SH-SY5Y (cell line): ENCODE measurements around the gene PNPLA2.

ENCODE experiments used
- GATA2 ChIP-seq: IDR thresholded peaks from 2 replicates; pipeline ENCODE4 v1.6.1; 2011; ENCODE audit warnings: mild to moderate bottlenecking, low read depth, low read length
- GATA3 ChIP-seq: IDR thresholded peaks from 2 replicates; pipeline ENCODE4 v1.6.1; 2011; ENCODE audit warnings: low read depth, mild to moderate bottlenecking, low read length, moderate library complexity

PNPLA2 gene

GRCh38 chr11:825366-826226 lies 6.9 kb downstream of the PNPLA2 start:
- TF ChIP-seq GATA3 (no peak), GATA2 (no peak)

- TF ChIP-seq GATA3 (no peak), GATA2 (no peak)
These were observed 7.5 kb downstream of the PNPLA2 start for GRCh38 chr11:826227-826621.

GRCh38 chr11:826836-827145 lies 8.1 kb downstream of the PNPLA2 start:
- TF ChIP-seq GATA3: no peak

GRCh38 chr11:827146-827896 lies 8.6 kb downstream of the PNPLA2 start:
- TF ChIP-seq GATA3: no peak
- no peak for TF ChIP-seq GATA2

GRCh38 chr11:827897-828192 lies 9.1 kb downstream of the PNPLA2 start, which contains the start of gene CRACR2B:
TSS of gene CRACR2B (plus strand) at chr11:827919. CDS start at chr11:828608, 689 bp downstream.
- TF ChIP-seq GATA2 (no peak), GATA3 (no peak)

- TF ChIP-seq GATA3 (no peak), GATA2 (no peak)
These were observed 9.9 kb downstream of the PNPLA2 start for GRCh38 chr11:828506-829175.

GRCh38 chr11:829176-829846 lies 10.6 kb downstream of the PNPLA2 start:
- TF ChIP-seq GATA3 (no peak), GATA2 (no peak)

GRCh38 chr11:829847-830294 lies 11.2 kb downstream of the PNPLA2 start:
- TF ChIP-seq GATA2 (no peak), GATA3 (no peak)

GRCh38 chr11:830295-831117 lies 11.8 kb downstream of the PNPLA2 start:
- no peak for TF ChIP-seq GATA3
- TF ChIP-seq GATA2: no peak

- TF ChIP-seq GATA2 (no peak), GATA3 (no peak)
These were observed 12.6 kb downstream of the PNPLA2 start for GRCh38 chr11:831118-831864.

GRCh38 chr11:831961-832528 lies 13.3 kb downstream of the PNPLA2 start:
- no peak for TF ChIP-seq GATA3
- TF ChIP-seq GATA2: no peak

- no peak for TF ChIP-seq GATA3
- TF ChIP-seq GATA2: no peak
These were observed 13.9 kb downstream of the PNPLA2 start, which contains the start of gene CD151 for GRCh38 chr11:832529-833113. TSS of gene CD151 (plus strand) at chr11:832952. CDS start at chr11:836070, 3,118 bp downstream.
